Measurements from ENCODE around the gene KRT85.

KRT85 gene

GRCh38 chr12:52404951-52405350 is 37.7 kb upstream of the KRT85 start:
- no peak overlapping the region for H2AFZ ChIP-seq (ENCODE audit: low read depth, low read length)
- no peaks in the 10 kb centered on the region for H3K36me3 ChIP-seq (ENCODE audit: insufficient read depth, low read length)
- DNase-seq = no peak
- H4K20me1 ChIP-seq (ENCODE audit: insufficient read depth, low read length) = peaks cover 4% of the 10 kb centered on the region; the same call in 1 of the 2 replicates
- no peak for ATAC-seq (ENCODE audit: insufficient read depth, low read depth)
- no peak for TF ChIP-seq EZH2 (IDR thresholded peaks at IDR 0.05; ENCODE audit: borderline replicate concordance, low read depth, low read length, severe bottlenecking)
- TF ChIP-seq CTCF (IDR thresholded peaks at IDR 0.05; ENCODE audit: borderline replicate concordance, extremely low read depth, low read length, poor library complexity, severe bottlenecking) = no peak
- no peaks in the 10 kb centered on the region for H3K9me3 ChIP-seq (ENCODE audit: insufficient read depth, low read length, severe bottlenecking)
- no peaks in the 10 kb centered on the region for H3K79me2 ChIP-seq (ENCODE audit: insufficient read depth, low read length)
- H3K4me1 ChIP-seq (ENCODE audit: insufficient read depth, low read length) = no peaks in the 10 kb centered on the region
- peaks cover 6% of the 10 kb centered on the region for H3K27me3 ChIP-seq (ENCODE audit: insufficient read depth, low read length, poor library complexity)
- no peak overlapping the region for H3K4me3 ChIP-seq (ENCODE audit: low read depth in 1 of 2, low read length in 2 of 2)
- no peak overlapping the region for H3K27ac ChIP-seq (ENCODE audit: low read length)
- H3K9ac ChIP-seq (ENCODE audit: low read depth, low read length) = no peak overlapping the region
- no peak overlapping the region for H3K4me2 ChIP-seq (ENCODE audit: insufficient read depth, low read length)

- Histone ChIP-seq H3K27me3 (ENCODE audit: insufficient read depth, low read length, poor library complexity) (peaks cover 6% of the 10 kb centered on the region), H2AFZ (ENCODE audit: low read depth, low read length) (no peak overlapping the region), H3K4me3 (ENCODE audit: low read depth in 1 of 2, low read length in 2 of 2) (no peak overlapping the region), H4K20me1 (ENCODE audit: insufficient read depth, low read length) (peaks cover 4% of the 10 kb centered on the region; the same call in 1 of the 2 replicates), H3K27ac (ENCODE audit: low read length) (no peak overlapping the region), H3K79me2 (ENCODE audit: insufficient read depth, low read length) (no peaks in the 10 kb centered on the region), H3K4me2 (ENCODE audit: insufficient read depth, low read length) (no peak overlapping the region), H3K4me1 (ENCODE audit: insufficient read depth, low read length) (no peaks in the 10 kb centered on the region), H3K9me3 (ENCODE audit: insufficient read depth, low read length, severe bottlenecking) (no peaks in the 10 kb centered on the region), H3K9ac (ENCODE audit: low read depth, low read length) (no peak overlapping the region), H3K36me3 (ENCODE audit: insufficient read depth, low read length) (no peaks in the 10 kb centered on the region)
- ATAC-seq (ENCODE audit: insufficient read depth, low read depth) = no peak
- no peak for DNase-seq
- TF ChIP-seq EZH2 (IDR thresholded peaks at IDR 0.05; ENCODE audit: borderline replicate concordance, low read depth, low read length, severe bottlenecking) (no peak), CTCF (IDR thresholded peaks at IDR 0.05; ENCODE audit: borderline replicate concordance, extremely low read depth, low read length, poor library complexity, severe bottlenecking) (no peak)
These were observed 36.3 kb upstream of the KRT85 start for GRCh38 chr12:52403561-52403960.

- no peaks in the 10 kb centered on the region for H3K9me3 ChIP-seq (ENCODE audit: insufficient read depth, low read length, severe bottlenecking)
- H3K4me1 ChIP-seq (ENCODE audit: insufficient read depth, low read length) = no peaks in the 10 kb centered on the region
- H3K27me3 ChIP-seq (ENCODE audit: insufficient read depth, low read length, poor library complexity) = peaks cover 6% of the 10 kb centered on the region
- no peak for ATAC-seq (ENCODE audit: insufficient read depth, low read depth)
- no peaks in the 10 kb centered on the region for H3K36me3 ChIP-seq (ENCODE audit: insufficient read depth, low read length)
- H3K4me3 ChIP-seq (ENCODE audit: low read depth in 1 of 2, low read length in 2 of 2) = no peak overlapping the region
- H3K9ac ChIP-seq (ENCODE audit: low read depth, low read length) = no peak overlapping the region
- no peak overlapping the region for H3K27ac ChIP-seq (ENCODE audit: low read length)
- peaks cover 4% of the 10 kb centered on the region; the same call in 1 of the 2 replicates for H4K20me1 ChIP-seq (ENCODE audit: insufficient read depth, low read length)
- DNase-seq = no peak
- H3K4me2 ChIP-seq (ENCODE audit: insufficient read depth, low read length) = no peak overlapping the region
- H3K79me2 ChIP-seq (ENCODE audit: insufficient read depth, low read length) = no peaks in the 10 kb centered on the region
- no peak overlapping the region for H2AFZ ChIP-seq (ENCODE audit: low read depth, low read length)
- TF ChIP-seq EZH2 (IDR thresholded peaks at IDR 0.05; ENCODE audit: borderline replicate concordance, low read depth, low read length, severe bottlenecking) (no peak), CTCF (IDR thresholded peaks at IDR 0.05; ENCODE audit: borderline replicate concordance, extremely low read depth, low read length, poor library complexity, severe bottlenecking) (no peak)
These were observed 35.7 kb upstream of the KRT85 start for GRCh38 chr12:52402873-52403540.
